ENCODE measurements around the gene AOC2. TPM values are rescaled to one million over a fixed set of nuclear protein-coding genes. Genes with fewer than 3 reads are reported as not detected.

Gene AOC2
- total and polyA plus RNA-seq, 2 of the 13 experiments (the other 11 are each of a cell fraction or from before 2014, with no cell fraction given) = 1.2 to 3.3 TPM

DNA sequence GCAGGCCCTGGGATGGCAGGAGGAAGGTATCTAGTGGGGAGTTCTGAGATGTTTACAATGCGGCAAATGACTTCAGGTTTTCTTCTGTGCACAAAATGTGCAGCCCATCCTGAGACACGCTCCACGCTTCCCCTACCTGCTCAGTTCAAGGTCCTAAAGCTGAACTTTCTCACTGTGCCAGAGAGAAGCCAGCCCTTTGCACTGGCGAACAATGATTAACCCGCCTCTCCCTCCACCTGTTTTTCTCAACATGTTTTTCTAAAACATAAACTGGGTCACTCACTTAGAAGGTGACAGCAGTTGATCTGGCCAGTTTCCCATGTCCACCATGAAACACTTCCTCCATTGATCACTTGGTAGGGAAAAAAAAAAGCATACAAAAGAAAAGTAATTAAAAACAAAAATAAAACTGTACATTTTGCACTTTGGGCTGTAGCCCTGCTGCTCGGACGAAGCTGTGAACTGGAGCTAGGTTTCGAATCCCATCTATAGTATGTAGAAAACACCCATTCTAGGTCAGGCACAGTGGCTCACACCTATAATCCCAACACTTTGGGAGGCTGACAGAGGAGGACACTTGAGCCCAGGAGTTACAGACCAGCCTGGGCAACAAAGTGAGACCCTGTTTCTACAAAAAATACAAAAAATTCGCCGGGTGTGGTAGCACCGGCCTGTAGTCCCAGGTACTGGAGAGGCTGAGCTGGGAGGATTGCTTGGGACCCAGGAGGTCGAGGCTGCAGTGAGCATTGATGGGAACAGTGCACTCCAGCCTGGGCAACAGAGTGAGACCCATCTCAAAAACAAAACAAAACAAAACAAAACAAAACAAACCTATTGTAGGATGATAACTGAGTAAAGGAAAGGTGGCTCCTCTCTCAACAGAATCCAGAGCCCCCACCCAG, 50.2 kb downstream of the AOC2 start (continued):
- peak; percentile 53; the same call in 1 of the 2 replicates for TF ChIP-seq ZMAT3 (CRISPR knock-in tag; conservative IDR thresholded peaks at IDR 0.05)
- TF ChIP-seq, protein P1, sequence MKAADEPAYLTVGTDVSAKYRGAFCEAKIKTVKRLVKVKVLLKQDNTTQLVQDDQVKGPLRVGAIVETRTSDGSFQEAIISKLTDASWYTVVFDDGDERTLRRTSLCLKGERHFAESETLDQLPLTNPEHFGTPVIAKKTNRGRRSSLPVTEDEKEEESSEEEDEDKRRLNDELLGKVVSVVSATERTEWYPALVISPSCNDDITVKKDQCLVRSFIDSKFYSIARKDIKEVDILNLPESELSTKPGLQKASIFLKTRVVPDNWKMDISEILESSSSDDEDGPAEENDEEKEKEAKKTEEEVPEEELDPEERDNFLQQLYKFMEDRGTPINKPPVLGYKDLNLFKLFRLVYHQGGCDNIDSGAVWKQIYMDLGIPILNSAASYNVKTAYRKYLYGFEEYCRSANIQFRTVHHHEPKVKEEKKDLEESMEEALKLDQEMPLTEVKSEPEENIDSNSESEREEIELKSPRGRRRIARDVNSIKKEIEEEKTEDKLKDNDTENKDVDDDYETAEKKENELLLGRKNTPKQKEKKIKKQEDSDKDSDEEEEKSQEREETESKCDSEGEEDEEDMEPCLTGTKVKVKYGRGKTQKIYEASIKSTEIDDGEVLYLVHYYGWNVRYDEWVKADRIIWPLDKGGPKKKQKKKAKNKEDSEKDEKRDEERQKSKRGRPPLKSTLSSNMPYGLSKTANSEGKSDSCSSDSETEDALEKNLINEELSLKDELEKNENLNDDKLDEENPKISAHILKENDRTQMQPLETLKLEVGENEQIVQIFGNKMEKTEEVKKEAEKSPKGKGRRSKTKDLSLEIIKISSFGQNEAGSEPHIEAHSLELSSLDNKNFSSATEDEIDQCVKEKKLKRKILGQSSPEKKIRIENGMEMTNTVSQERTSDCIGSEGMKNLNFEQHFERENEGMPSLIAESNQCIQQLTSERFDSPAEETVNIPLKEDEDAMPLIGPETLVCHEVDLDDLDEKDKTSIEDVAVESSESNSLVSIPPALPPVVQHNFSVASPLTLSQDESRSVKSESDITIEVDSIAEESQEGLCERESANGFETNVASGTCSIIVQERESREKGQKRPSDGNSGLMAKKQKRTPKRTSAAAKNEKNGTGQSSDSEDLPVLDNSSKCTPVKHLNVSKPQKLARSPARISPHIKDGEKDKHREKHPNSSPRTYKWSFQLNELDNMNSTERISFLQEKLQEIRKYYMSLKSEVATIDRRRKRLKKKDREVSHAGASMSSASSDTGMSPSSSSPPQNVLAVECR (CRISPR knock-in tag; IDR thresholded peaks at IDR 0.05; ENCODE audit: borderline replicate concordance) = peak; percentile 81; the same call in 1 of the 2 replicates
- no peak for TF ChIP-seq LCORL (IDR thresholded peaks at IDR 0.05)
- peak; percentile 96 for TF ChIP-seq LCORL (CRISPR knock-in tag; IDR thresholded peaks at IDR 0.05)
- TF ChIP-seq, protein P2, sequence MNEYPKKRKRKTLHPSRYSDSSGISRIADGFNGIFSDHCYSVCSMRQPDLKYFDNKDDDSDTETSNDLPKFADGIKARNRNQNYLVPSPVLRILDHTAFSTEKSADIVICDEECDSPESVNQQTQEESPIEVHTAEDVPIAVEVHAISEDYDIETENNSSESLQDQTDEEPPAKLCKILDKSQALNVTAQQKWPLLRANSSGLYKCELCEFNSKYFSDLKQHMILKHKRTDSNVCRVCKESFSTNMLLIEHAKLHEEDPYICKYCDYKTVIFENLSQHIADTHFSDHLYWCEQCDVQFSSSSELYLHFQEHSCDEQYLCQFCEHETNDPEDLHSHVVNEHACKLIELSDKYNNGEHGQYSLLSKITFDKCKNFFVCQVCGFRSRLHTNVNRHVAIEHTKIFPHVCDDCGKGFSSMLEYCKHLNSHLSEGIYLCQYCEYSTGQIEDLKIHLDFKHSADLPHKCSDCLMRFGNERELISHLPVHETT (CRISPR knock-in tag; conservative IDR thresholded peaks at IDR 0.05) = 0 out of 2 replicates have a peak, but pooled peaks have one; percentile 22
- TF ChIP-seq, protein P3, sequence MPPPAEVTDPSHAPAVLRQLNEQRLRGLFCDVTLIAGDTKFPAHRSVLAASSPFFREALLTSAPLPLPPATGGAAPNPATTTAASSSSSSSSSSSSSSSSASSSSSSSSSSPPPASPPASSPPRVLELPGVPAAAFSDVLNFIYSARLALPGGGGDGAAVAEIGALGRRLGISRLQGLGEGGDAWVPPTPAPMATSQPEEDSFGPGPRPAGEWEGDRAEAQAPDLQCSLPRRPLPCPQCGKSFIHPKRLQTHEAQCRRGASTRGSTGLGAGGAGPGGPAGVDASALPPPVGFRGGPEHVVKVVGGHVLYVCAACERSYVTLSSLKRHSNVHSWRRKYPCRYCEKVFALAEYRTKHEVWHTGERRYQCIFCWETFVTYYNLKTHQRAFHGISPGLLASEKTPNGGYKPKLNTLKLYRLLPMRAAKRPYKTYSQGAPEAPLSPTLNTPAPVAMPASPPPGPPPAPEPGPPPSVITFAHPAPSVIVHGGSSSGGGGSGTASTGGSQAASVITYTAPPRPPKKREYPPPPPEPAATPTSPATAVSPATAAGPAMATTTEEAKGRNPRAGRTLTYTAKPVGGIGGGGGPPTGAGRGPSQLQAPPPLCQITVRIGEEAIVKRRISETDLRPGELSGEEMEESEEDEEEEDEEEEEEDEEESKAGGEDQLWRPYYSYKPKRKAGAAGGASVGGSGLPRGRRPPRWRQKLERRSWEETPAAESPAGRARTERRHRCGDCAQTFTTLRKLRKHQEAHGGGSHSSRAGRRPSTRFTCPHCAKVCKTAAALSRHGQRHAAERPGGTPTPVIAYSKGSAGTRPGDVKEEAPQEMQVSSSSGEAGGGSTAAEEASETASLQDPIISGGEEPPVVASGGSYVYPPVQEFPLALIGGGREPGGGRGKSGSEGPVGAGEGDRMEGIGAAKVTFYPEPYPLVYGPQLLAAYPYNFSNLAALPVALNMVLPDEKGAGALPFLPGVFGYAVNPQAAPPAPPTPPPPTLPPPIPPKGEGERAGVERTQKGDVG (CRISPR knock-in tag; IDR thresholded peaks at IDR 0.05; ENCODE audit: borderline replicate concordance) = peak; percentile 16; the same call in 1 of the 2 replicates
- TF ChIP-seq, protein P4, sequence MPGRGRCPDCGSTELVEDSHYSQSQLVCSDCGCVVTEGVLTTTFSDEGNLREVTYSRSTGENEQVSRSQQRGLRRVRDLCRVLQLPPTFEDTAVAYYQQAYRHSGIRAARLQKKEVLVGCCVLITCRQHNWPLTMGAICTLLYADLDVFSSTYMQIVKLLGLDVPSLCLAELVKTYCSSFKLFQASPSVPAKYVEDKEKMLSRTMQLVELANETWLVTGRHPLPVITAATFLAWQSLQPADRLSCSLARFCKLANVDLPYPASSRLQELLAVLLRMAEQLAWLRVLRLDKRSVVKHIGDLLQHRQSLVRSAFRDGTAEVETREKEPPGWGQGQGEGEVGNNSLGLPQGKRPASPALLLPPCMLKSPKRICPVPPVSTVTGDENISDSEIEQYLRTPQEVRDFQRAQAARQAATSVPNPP (CRISPR knock-in tag; IDR thresholded peaks at IDR 0.05) = peak; percentile 81; the same call in 1 of the 2 replicates
- peak; percentile 96 for TF ChIP-seq KDM6A (CRISPR knock-in tag; IDR thresholded peaks at IDR 0.05; ENCODE audit: low read depth)
- peak; percentile 99 for TF ChIP-seq GATAD2A (CRISPR knock-in tag; IDR thresholded peaks at IDR 0.05)
- TF ChIP-seq, protein P5, sequence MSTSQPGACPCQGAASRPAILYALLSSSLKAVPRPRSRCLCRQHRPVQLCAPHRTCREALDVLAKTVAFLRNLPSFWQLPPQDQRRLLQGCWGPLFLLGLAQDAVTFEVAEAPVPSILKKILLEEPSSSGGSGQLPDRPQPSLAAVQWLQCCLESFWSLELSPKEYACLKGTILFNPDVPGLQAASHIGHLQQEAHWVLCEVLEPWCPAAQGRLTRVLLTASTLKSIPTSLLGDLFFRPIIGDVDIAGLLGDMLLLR (CRISPR knock-in tag; IDR thresholded peaks at IDR 0.05) = no peak
- peak; percentile 79; the same call in 1 of the 2 replicates for TF ChIP-seq ZBTB20 (CRISPR knock-in tag; IDR thresholded peaks at IDR 0.05; ENCODE audit: borderline replicate concordance, low read depth)
- TF ChIP-seq RCOR2 (CRISPR knock-in tag; IDR thresholded peaks at IDR 0.05) = peak; percentile 68; the same call in 1 of the 2 replicates
- TF ChIP-seq, protein P6, sequence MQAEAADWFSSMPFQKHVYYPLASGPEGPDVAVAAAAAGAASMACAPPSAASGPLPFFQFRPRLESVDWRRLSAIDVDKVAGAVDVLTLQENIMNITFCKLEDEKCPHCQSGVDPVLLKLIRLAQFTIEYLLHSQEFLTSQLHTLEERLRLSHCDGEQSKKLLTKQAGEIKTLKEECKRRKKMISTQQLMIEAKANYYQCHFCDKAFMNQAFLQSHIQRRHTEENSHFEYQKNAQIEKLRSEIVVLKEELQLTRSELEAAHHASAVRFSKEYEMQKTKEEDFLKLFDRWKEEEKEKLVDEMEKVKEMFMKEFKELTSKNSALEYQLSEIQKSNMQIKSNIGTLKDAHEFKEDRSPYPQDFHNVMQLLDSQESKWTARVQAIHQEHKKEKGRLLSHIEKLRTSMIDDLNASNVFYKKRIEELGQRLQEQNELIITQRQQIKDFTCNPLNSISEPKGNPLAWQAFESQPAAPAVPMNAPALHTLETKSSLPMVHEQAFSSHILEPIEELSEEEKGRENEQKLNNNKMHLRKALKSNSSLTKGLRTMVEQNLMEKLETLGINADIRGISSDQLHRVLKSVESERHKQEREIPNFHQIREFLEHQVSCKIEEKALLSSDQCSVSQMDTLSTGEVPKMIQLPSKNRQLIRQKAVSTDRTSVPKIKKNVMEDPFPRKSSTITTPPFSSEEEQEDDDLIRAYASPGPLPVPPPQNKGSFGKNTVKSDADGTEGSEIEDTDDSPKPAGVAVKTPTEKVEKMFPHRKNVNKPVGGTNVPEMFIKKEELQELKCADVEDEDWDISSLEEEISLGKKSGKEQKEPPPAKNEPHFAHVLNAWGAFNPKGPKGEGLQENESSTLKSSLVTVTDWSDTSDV (CRISPR knock-in tag; IDR thresholded peaks at IDR 0.05) = no peak
- TF ChIP-seq ZEB1 (IDR thresholded peaks at IDR 0.05; ENCODE audit: insufficient replicate concordance, low read depth) = peak; percentile 97

Measured in HepG2 (cell line).